MM.1S (cell line): Measurements from ENCODE around the gene SPRED2.
A peak's percentile ranks its signal among the peaks of the same experiment; 100 is the strongest.

ENCODE experiments used
- DNase-seq: peaks from one replicate; pipeline ENCODE4 v3.0.0-alpha.2; 2015
- H2AFZ ChIP-seq: fragments of 300-600 bp; sonication (generic); 2 replicates; pipeline ENCODE4 v1.6.0; 2016; ENCODE audit warnings: antibody characterized with exemption, low read length
- H3F3A ChIP-seq: fragments of 300-600 bp; sonication (generic); 2 replicates; pipeline ENCODE4 v1.6.1; 2016; ENCODE audit warnings: mild to moderate bottlenecking, antibody characterized with exemption, low read length, moderate library complexity, mixed read lengths; ENCODE audit not compliant: insufficient read depth
- H3K27ac ChIP-seq: fragments of 300-600 bp; sonication (generic); 2 replicates; pipeline ENCODE4 v1.5.1; 2016; ENCODE audit warnings: mild to moderate bottlenecking, low read length
- H3K27me3 ChIP-seq: fragments of 300-600 bp; sonication (generic); replicated peaks from 2 replicates; pipeline ENCODE4 v1.6.0; 2016; ENCODE audit warnings: low read length; ENCODE audit not compliant: insufficient read depth
- H3K36me3 ChIP-seq: fragments of 300-600 bp; sonication (generic); replicated peaks from 2 replicates; pipeline ENCODE4 v1.6.1; 2016; ENCODE audit warnings: mild to moderate bottlenecking, low read length, mixed read lengths; ENCODE audit not compliant: insufficient read depth
- H3K4me1 ChIP-seq: fragments of 300-600 bp; sonication (generic); 2 replicates; pipeline ENCODE4 v1.6.1; 2016; ENCODE audit warnings: low read length, mixed read lengths
- H3K4me2 ChIP-seq: fragments of 300-600 bp; sonication (generic); 2 replicates; pipeline ENCODE4 v1.6.0; 2016; ENCODE audit warnings: low read depth, low read length
- H3K4me3 ChIP-seq: fragments of 300-600 bp; sonication (generic); 2 replicates; pipeline ENCODE4 v1.5.1; 2016; ENCODE audit warnings: low read length, mixed read lengths
- H3K79me2 ChIP-seq: fragments of 300-600 bp; sonication (generic); 2 replicates; pipeline ENCODE4 v1.6.1; 2016; ENCODE audit warnings: mixed run types, low read length, mixed read lengths
- H3K9ac ChIP-seq: fragments of 300-600 bp; sonication (generic); 2 replicates; pipeline ENCODE4 v1.6.1; 2016; ENCODE audit warnings: low read length, mixed read lengths
- H3K9me2 ChIP-seq: fragments of 300-600 bp; sonication (generic); replicated peaks from 2 replicates; pipeline ENCODE4 v1.6.1; 2016; ENCODE audit warnings: mild to moderate bottlenecking, low read length, mixed read lengths; ENCODE audit not compliant: insufficient read depth
- H3K9me3 ChIP-seq: fragments of 300-600 bp; sonication (generic); replicated peaks from 2 replicates; pipeline ENCODE4 v1.6.1; 2016; ENCODE audit warnings: mild to moderate bottlenecking, low read length, mixed read lengths; ENCODE audit not compliant: insufficient read depth
- H4K20me1 ChIP-seq: fragments of 300-600 bp; sonication (generic); 2 replicates; pipeline ENCODE4 v1.6.1; 2016; ENCODE audit warnings: mild to moderate bottlenecking, low read length, moderate library complexity, mixed read lengths; ENCODE audit not compliant: insufficient read depth
- CTCF ChIP-seq: fragments of 300-600 bp; sonication (generic); IDR thresholded peaks from 2 replicates; pipeline ENCODE4 v1.5.1; 2016; ENCODE audit warnings: antibody characterized with exemption, low read length, mixed read lengths
- EZH2 ChIP-seq: fragments of 300-600 bp; sonication (generic); optimal IDR thresholded peaks from 2 replicates; pipeline ENCODE3; 2017; ENCODE audit warnings: low read depth, mild to moderate bottlenecking, antibody characterized with exemption, low read length, mixed read lengths
- EZH2phosphoT487 ChIP-seq: fragments of 300-600 bp; sonication (generic); IDR thresholded peaks from 2 replicates; pipeline ENCODE4 v1.6.1; 2018; ENCODE audit warnings: antibody characterized with exemption, low read length

SPRED2 gene

GRCh38 chr2:65431421-65432226 is 775 bp downstream of the SPRED2 start:
- no peaks in the 10 kb centered on the region for H3K27me3 ChIP-seq
- H3K9me3 ChIP-seq, result no peaks in the 10 kb centered on the region
- H3K4me1 ChIP-seq, result peaks cover 22% of the 10 kb centered on the region
- peaks cover 17% of the 10 kb centered on the region for H3F3A ChIP-seq
- H3K9ac ChIP-seq, result peak overlapping the region; percentile 89
- H3K9me2 ChIP-seq, result no peaks in the 10 kb centered on the region
- H3K4me2 ChIP-seq, result peak overlapping the region; percentile 33
- no peaks in the 10 kb centered on the region for H4K20me1 ChIP-seq
- peak; percentile 76 for DNase-seq
- no peaks in the 10 kb centered on the region for H3K36me3 ChIP-seq
- H3K79me2 ChIP-seq, result peaks cover 60% of the 10 kb centered on the region
- H2AFZ ChIP-seq, result peak overlapping the region; percentile 23; the same call in 1 of the 2 replicates
- peak overlapping the region; percentile 82 for H3K27ac ChIP-seq
- no peak for TF ChIP-seq EZH2phosphoT487
- TF ChIP-seq CTCF, result no peak
- no peak for TF ChIP-seq EZH2
- H3K4me3 ChIP-seq, result peak overlapping the region; percentile 92

GRCh38 chr2:65430603-65431420 is 1.6 kb downstream of the SPRED2 start:
- Histone ChIP-seq H4K20me1 (no peaks in the 10 kb centered on the region), H2AFZ (no peak overlapping the region), H3K27me3 (no peaks in the 10 kb centered on the region), H3K9me2 (no peaks in the 10 kb centered on the region), H3K9ac (peak overlapping the region; percentile 89), H3K4me2 (peak overlapping the region; percentile 90), H3K9me3 (no peaks in the 10 kb centered on the region), H3K36me3 (no peaks in the 10 kb centered on the region), H3K79me2 (peaks cover 68% of the 10 kb centered on the region), H3F3A (peaks cover 11% of the 10 kb centered on the region), H3K4me1 (peaks cover 22% of the 10 kb centered on the region), H3K4me3 (peak overlapping the region; percentile 92), H3K27ac (peak overlapping the region; percentile 82; the same call in 1 of the 2 replicates)
- TF ChIP-seq EZH2, result no peak
- no peak; the same call in 1 of the 2 replicates for TF ChIP-seq CTCF
- TF ChIP-seq EZH2phosphoT487, result no peak
- peak; percentile 85 for DNase-seq

GRCh38 chr2:65429786-65430602 is 2.4 kb downstream of the SPRED2 start:
- Histone ChIP-seq H3K27ac (peak overlapping the region; percentile 82; the same call in 1 of the 2 replicates), H3K36me3 (no peaks in the 10 kb centered on the region), H3K9ac (peak overlapping the region; percentile 89), H3F3A (peaks cover 5% of the 10 kb centered on the region; the same call in 1 of the 2 replicates), H3K9me2 (no peaks in the 10 kb centered on the region), H3K4me1 (peaks cover 18% of the 10 kb centered on the region), H3K9me3 (no peaks in the 10 kb centered on the region), H3K79me2 (peaks cover 77% of the 10 kb centered on the region), H3K4me3 (peak overlapping the region; percentile 92), H3K4me2 (peak overlapping the region; percentile 90), H2AFZ (no peak overlapping the region), H3K27me3 (no peaks in the 10 kb centered on the region), H4K20me1 (no peaks in the 10 kb centered on the region)
- TF ChIP-seq EZH2 (no peak), EZH2phosphoT487 (no peak), CTCF (no peak)
- DNase-seq, result no peak
